ENCODE results near the gene L3MBTL3. TPM values are rescaled to one million over a fixed set of nuclear protein-coding genes. Genes with fewer than 3 reads are reported as not detected.

L3MBTL3 gene
- total and polyA plus RNA-seq, 2 experiments from 2014 or later = 8.7 to 11.2 TPM

GRCh38 chr6:129978148-129978916, 40.0 kb upstream of the L3MBTL3 start:
- no peak overlapping the region for H2AFZ ChIP-seq
- Mint-ChIP-seq H3K27ac (no peak overlapping the region), H3K27me3 (ENCODE audit: insufficient read depth, low read depth, poor library complexity) (peaks cover 3% of the 10 kb centered on the region), H3K4me3 (no peak overlapping the region), H3K4me1 (peaks cover 4% of the 10 kb centered on the region), H3K9me3 (peaks cover 4% of the 10 kb centered on the region; the same call in 2 of the 3 replicates), H3K36me3 (ENCODE audit: low read depth) (no peaks in the 10 kb centered on the region)
- DNase-seq (ENCODE audit: low spot score) = no peak
- no peak for ATAC-seq
- no peaks in the 10 kb centered on the region for H3F3A ChIP-seq (replicated peaks; ENCODE audit: low read depth)
- H3K4me3 ChIP-seq = no peak overlapping the region
- no peak overlapping the region for H3K27ac ChIP-seq (ENCODE audit: low read depth)
- no peaks in the 10 kb centered on the region for H3K4me1 ChIP-seq (ENCODE audit: insufficient read depth)
- H3K9me2 ChIP-seq (ENCODE audit: insufficient read depth) = peaks cover 11% of the 10 kb centered on the region; the same call in 1 of the 2 replicates
- H3K4me2 ChIP-seq = no peak overlapping the region
- H3K27me3 ChIP-seq (ENCODE audit: insufficient read depth) = no peaks in the 10 kb centered on the region
- no peaks in the 10 kb centered on the region for H4K20me1 ChIP-seq (replicated peaks; ENCODE audit: insufficient read depth)
- no peaks in the 10 kb centered on the region for H3K79me2 ChIP-seq (replicated peaks; ENCODE audit: insufficient read depth)
- H3K36me3 ChIP-seq (ENCODE audit: insufficient read depth) = no peaks in the 10 kb centered on the region
- no peak for TF ChIP-seq ZNF331 (CRISPR knock-in tag; IDR thresholded peaks at IDR 0.05; ENCODE audit: low read depth)
- TF ChIP-seq JUNB (IDR thresholded peaks at IDR 0.05; ENCODE audit: unreplicated experiment) = no peak

GRCh38 chr6:129980821-129981220, 37.6 kb upstream of the L3MBTL3 start:
- no peaks in the 10 kb centered on the region for H3K27me3 ChIP-seq (ENCODE audit: insufficient read depth)
- H3K4me2 ChIP-seq = no peak overlapping the region
- no peaks in the 10 kb centered on the region for H3K4me1 ChIP-seq (ENCODE audit: insufficient read depth)
- no peaks in the 10 kb centered on the region for H4K20me1 ChIP-seq (replicated peaks; ENCODE audit: insufficient read depth)
- no peaks in the 10 kb centered on the region for H3K36me3 ChIP-seq (ENCODE audit: insufficient read depth)
- no peak overlapping the region for H3K27ac ChIP-seq (ENCODE audit: low read depth)
- H3K4me3 Mint-ChIP-seq = no peak overlapping the region
- H3K79me2 ChIP-seq (replicated peaks; ENCODE audit: insufficient read depth) = no peaks in the 10 kb centered on the region
- no peak overlapping the region for H3K4me3 ChIP-seq
- ATAC-seq = no peak
- no peaks in the 10 kb centered on the region for H3K36me3 Mint-ChIP-seq (ENCODE audit: low read depth)
- peaks cover 3% of the 10 kb centered on the region; the same call in 1 of the 2 replicates for H3K9me2 ChIP-seq (ENCODE audit: insufficient read depth)
- H2AFZ ChIP-seq = no peak overlapping the region
- H3K9me3 Mint-ChIP-seq = peaks cover 4% of the 10 kb centered on the region; the same call in 2 of the 3 replicates
- H3K27me3 Mint-ChIP-seq (ENCODE audit: insufficient read depth, low read depth, poor library complexity) = no peaks in the 10 kb centered on the region
- no peak for DNase-seq (ENCODE audit: low spot score)
- no peaks in the 10 kb centered on the region for H3F3A ChIP-seq (replicated peaks; ENCODE audit: low read depth)
- no peak overlapping the region for H3K27ac Mint-ChIP-seq
- peaks cover 3% of the 10 kb centered on the region; the same call in 2 of the 3 replicates for H3K4me1 Mint-ChIP-seq
- TF ChIP-seq EZH2 (IDR thresholded peaks at IDR 0.05; ENCODE audit: low read depth, unreplicated experiment) (no peak), ZNF331 (CRISPR knock-in tag; IDR thresholded peaks at IDR 0.05; ENCODE audit: low read depth) (no peak), STAT1 (IDR thresholded peaks at IDR 0.05; ENCODE audit: unreplicated experiment) (no peak), REST (IDR thresholded peaks at IDR 0.05; ENCODE audit: unreplicated experiment) (no peak), CREB1 (CRISPR knock-in tag; IDR thresholded peaks at IDR 0.05; ENCODE audit: low read depth) (no peak), CTCF (conservative IDR thresholded peaks at IDR 0.05; ENCODE audit: low read depth in 2 of 2) (no peak), JUNB (IDR thresholded peaks at IDR 0.05; ENCODE audit: unreplicated experiment) (no peak), ETS1 (IDR thresholded peaks at IDR 0.05) (no peak), POLR2AphosphoS5 (IDR thresholded peaks at IDR 0.05; ENCODE audit: low read depth) (no peak)

Measured in GM23338 (cell line).